Measurements from ENCODE around the gene CHRNA1.

CHRNA1 gene

DNA sequence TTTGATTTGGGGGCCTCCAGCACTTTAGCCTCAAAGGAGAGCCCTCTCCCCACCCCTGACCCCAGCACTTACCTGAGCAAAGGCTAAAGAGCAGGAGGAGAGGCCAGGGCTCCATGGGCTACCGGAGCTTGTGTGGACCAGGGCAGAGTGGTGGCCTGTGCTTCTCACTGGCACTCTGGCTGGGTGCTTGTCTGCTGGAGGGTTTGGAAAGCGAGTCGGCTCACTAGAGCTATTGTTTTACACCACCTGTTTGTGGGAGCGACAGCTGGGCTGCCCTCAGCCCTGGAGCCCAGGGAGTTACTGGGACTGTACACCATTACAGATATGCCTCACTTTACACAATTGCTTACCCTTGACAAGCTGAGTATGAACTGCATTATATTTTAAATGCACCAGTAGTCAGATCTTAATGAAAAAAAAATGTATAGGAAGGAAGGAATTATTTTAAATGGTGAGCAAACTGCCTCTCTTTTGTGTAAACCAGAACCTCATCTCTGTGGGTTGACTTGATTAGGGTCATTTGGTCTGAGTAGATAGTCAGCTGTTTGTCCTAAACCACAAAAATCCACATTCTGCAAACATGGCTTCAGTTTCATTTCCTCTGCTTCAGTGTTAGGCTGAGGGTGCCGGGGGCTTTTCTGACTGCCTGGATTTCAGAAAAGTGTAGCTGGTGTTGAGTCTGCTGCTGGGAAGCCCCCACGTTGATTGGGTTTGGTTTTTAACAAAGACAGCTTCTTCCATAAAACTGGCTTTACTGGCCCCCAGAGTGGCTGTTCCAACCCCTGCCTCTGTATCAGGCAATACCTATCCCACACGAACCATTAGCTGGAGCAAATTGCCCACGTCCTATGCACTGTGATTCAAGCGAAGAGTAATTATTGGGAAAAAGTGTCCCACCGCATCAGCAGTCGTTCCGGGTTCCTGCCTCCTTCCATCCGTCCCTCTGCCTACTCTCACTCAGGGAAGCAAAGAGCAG, at the start of gene CHRNA1:
TSS of gene CHRNA1 (minus strand) at position 193 of the 976 bp plus-strand sequence. CDS start at position 115, 78 bp downstream.
- H3K4me3 ChIP-seq (ENCODE audit: low read length): no peak within 1 kb of the TSS
- peak; percentile 50 for DNase-seq (ENCODE audit: low read depth)
- TF ChIP-seq, protein P1, sequence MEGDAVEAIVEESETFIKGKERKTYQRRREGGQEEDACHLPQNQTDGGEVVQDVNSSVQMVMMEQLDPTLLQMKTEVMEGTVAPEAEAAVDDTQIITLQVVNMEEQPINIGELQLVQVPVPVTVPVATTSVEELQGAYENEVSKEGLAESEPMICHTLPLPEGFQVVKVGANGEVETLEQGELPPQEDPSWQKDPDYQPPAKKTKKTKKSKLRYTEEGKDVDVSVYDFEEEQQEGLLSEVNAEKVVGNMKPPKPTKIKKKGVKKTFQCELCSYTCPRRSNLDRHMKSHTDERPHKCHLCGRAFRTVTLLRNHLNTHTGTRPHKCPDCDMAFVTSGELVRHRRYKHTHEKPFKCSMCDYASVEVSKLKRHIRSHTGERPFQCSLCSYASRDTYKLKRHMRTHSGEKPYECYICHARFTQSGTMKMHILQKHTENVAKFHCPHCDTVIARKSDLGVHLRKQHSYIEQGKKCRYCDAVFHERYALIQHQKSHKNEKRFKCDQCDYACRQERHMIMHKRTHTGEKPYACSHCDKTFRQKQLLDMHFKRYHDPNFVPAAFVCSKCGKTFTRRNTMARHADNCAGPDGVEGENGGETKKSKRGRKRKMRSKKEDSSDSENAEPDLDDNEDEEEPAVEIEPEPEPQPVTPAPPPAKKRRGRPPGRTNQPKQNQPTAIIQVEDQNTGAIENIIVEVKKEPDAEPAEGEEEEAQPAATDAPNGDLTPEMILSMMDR (conservative IDR thresholded peaks at IDR 0.05; ENCODE audit: low read length): no peak

DNA sequence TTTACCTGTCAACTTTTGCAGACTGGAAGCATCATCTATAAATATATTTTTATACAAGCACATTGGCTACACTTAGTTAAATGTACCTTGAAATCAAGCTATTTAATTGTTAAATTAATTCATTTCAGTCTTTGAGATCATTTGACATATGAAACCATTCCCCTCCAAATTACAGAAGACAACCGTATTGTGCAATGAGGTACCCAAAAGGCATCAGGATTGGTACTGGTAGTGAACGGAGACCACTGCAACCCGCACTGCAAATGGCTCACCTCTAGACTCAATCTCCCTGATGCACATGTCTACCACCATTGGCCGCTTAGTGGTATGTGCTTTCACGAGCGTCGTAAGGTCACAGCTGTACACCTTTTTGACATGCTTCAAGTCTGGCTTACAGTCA, 47.8 kb upstream of the CHRNA1 start:
- no peak overlapping the region for H3K4me3 ChIP-seq (ENCODE audit: low read length)
- TF ChIP-seq, protein P1 (conservative IDR thresholded peaks at IDR 0.05; ENCODE audit: low read length): no peak
- no peak for DNase-seq (ENCODE audit: low read depth)

DNA sequence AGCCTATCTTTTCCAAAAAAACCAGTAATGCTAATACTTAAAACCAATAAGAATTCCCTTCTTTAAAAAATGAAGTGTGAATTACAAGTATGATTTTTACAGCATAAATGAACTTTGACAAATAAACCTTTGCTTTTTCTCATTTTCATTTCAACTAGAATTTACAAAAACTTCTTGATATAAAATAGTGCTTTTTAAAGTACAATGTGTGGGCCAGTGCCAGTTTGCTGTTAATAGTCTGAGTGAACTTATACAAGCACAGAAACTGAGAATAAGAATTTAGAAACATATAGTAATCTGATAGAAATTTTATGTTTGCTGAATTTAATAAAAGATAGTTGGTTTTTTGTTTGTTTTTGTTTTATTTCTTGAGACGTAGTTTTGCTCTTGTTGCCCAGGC, 43.7 kb upstream of the CHRNA1 start:
- no peak overlapping the region for H3K4me3 ChIP-seq (ENCODE audit: low read length)
- no peak for DNase-seq (ENCODE audit: low read depth)

DNA sequence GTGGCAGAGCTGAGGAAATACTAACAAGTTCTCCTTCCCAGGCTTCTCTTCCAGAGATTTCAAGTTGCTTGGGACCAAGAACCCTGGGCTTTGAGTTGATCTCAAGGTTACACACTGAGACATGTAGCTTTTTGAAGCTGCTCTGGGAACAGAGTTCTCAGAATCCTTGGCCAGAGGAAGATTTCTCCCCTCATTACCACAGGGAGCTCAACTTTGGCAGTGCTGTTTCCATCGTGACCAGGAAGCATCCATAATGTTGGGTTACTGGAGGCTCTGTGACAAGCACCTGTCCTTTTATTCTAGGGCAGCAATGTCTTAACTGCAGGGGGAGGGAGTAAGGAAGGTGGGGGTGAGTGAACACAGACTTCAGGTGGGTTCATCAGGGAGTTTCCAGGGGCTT, 41.5 kb upstream of the CHRNA1 start:
- H3K4me3 ChIP-seq (ENCODE audit: low read length): no peak overlapping the region
- TF ChIP-seq, protein P1 (conservative IDR thresholded peaks at IDR 0.05; ENCODE audit: low read length): no peak
- no peak for DNase-seq (ENCODE audit: low read depth)

More for the DNA sequence above, 43.7 kb upstream of the CHRNA1 start:
- TF ChIP-seq, protein P1 (conservative IDR thresholded peaks at IDR 0.05; ENCODE audit: low read length): no peak

DNA sequence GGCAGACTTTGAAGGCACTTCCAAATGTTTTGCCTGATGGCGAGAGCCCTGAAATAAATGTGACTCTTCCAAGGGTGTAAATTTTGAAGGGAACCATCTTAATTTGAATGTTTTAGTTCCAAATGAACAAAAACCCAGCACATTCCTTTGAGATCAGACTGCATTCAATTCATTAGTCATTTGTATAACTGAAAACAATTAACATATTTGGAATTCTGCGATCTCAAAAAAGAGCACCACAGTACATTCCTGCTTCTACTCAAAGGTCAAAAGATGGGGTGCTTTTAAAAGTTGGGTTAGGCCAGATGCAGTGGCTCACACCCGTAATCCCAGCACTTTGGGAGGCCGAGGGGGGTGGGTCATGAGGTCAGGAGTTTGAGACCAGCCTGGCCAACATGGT, 38.2 kb upstream of the CHRNA1 start:
- DNase-seq (ENCODE audit: low read depth): peak; percentile 95
- TF ChIP-seq, protein P1 (conservative IDR thresholded peaks at IDR 0.05; ENCODE audit: low read length): no peak
- no peak overlapping the region for H3K4me3 ChIP-seq (ENCODE audit: low read length)

DNA sequence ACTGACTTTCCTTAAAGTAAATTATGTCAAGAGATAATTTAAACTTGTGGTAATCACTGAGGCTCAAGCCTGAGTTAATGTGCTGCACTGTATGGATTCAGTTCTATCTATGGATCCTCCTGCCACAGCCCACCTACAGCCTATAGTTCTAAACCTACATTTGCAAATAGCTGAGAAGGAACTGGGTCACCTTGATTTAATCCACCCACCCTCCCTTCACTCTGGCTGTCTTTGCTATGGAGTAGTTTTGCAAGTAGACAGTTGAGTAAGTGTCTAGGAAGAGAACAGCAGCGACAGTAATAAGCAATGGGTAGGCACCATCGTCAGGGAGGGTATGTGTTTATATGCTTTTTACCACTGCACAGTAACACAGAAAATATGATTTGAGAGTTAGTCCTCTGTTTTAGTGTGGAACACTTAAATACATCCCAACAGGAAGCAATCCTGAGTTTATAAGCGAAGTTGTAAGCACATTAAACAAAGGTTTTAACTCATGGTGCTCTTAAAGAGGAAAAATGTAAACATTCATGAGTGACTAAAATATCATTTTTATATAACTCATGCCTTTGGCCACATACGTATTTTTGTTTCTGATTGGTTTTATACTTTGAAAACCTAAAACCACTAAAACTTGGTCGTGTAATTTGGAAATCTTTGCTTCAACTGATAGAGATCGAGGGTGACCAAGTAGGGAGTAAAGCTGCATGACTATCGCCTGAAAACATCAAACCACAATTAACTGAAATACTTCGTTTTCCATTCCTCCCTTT, 36.3 kb upstream of the CHRNA1 start:
- no peak for DNase-seq (ENCODE audit: low read depth)
- H3K4me3 ChIP-seq (ENCODE audit: low read length): no peak overlapping the region
- TF ChIP-seq, protein P1 (conservative IDR thresholded peaks at IDR 0.05; ENCODE audit: low read length): no peak

Measured in AG10803 (cell line).